K562 (cell line): Measurements from ENCODE around the gene F11R. TPM values are rescaled to one million over a fixed set of nuclear protein-coding genes. Genes with fewer than 3 reads are reported as not detected.

Experiments used
- CCAR2 ChIP-seq: fragments of 200-400 bp; formaldehyde crosslinking; IDR thresholded peaks from 2 replicates; pipeline ENCODE4 v1.6.1; 2017; ENCODE audit warnings: mild to moderate bottlenecking, low read depth, low read length
- MBD2 ChIP-seq: sonication (generic); IDR thresholded peaks from 2 replicates; pipeline ENCODE4 v1.6.1; 2016; ENCODE audit warnings: low read depth, borderline replicate concordance
- PHF20 ChIP-seq: fragments of 450-650 bp; IDR thresholded peaks from 2 replicates; pipeline ENCODE4 v1.6.1; 2018; ENCODE audit not compliant: partially characterized antibody
- RHOXF2B ChIP-seq: fragments of 250-450 bp; sonication (Bioruptor Pico); conservative IDR thresholded peaks from 2 replicates; pipeline ENCODE4 v1.5.1; 2021
- TBL1XR1 ChIP-seq, 2 experiments: IDR thresholded peaks; 2 replicates each; pipeline ENCODE4 v1.6.1; 2012; ENCODE audit warnings: improper control_type of control experiment in 2 of 2, low read length in 2 of 2, mild to moderate bottlenecking in 1 of 2
- ZBTB7A ChIP-seq: IDR thresholded peaks from 2 replicates; pipeline ENCODE4 v1.6.1; 2011; ENCODE audit warnings: low read depth, mild to moderate bottlenecking, low read length, moderate library complexity, borderline replicate concordance; ENCODE audit not compliant: control insufficient read depth
- ZKSCAN8 ChIP-seq: fragments of 200-800 bp; sonication (Bioruptor generic); IDR thresholded peaks from 2 replicates; pipeline ENCODE4 v1.6.1; 2016; ENCODE audit warnings: missing genetic modification characterization, missing compliant biosample characterization
- polyA plus RNA-seq, 8 experiments: library from polyadenylated mRNA; depleted of rRNA in 4 of 8; stranded (reverse) in 5 of 8; unstranded in 3 of 8; fragments of >200 nt; fragmentation: Nextera tagmentation in 2 of 8; fragmentation: Illumina TruSeq in 1 of 8; extraction: Ambion mirVana in 2 of 8; extraction: Trizol in 1 of 8; gene quantifications; 2 replicates each; pipeline versions ENCODE4 v1.2.1 to v1.2.3, GENCODE V29; 2011 to 2014; ENCODE audit warnings: inconsistent platforms in 1 of 8, missing spikeins in 1 of 8
- total RNA-seq, 7 experiments: library from RNA; depleted of rRNA in 6 of 7; stranded (reverse); fragments of >200 nt in 6 of 7; fragmentation: Illumina TruSeq in 2 of 7; extraction: Trizol in 2 of 7; gene quantifications; 2 replicates each; pipeline versions ENCODE4 v1.2.1 to v1.2.3, GENCODE V29; 2011 to 2021; ENCODE audit warnings: low replicate concordance in 1 of 7
- TF ChIP-seq, protein P1 (sequence below): sonication (generic); formaldehyde crosslinking; IDR thresholded peaks from 2 replicates; pipeline ENCODE4 v1.8.0; 2023; ENCODE audit warnings: mild to moderate bottlenecking, missing genetic modification reagents
- TF ChIP-seq, protein P2 (sequence below): fragments of 150-350 bp; IDR thresholded peaks from 2 replicates; pipeline ENCODE4 v1.6.1; 2014; ENCODE audit warnings: low read depth, mild to moderate bottlenecking, low read length, borderline replicate concordance
- TF ChIP-seq, protein P3 (sequence below): fragments of 450-650 bp; formaldehyde crosslinking; IDR thresholded peaks from 2 replicates; pipeline ENCODE4 v1.4.0; 2022; ENCODE audit warnings: mild to moderate bottlenecking, moderate library complexity
- TF ChIP-seq, protein P4 (sequence below): fragments of 250-450 bp; sonication (Bioruptor Pico); IDR thresholded peaks from 2 replicates; pipeline ENCODE4 v1.9.0; 2021; ENCODE audit warnings: mild to moderate bottlenecking
- TF ChIP-seq, protein P5 (sequence below): fragments of 450-650 bp; formaldehyde crosslinking; IDR thresholded peaks from 2 replicates; pipeline ENCODE4 v1.4.0; 2020; ENCODE audit warnings: mild to moderate bottlenecking, moderate library complexity

The F11R gene
- total and polyA plus RNA-seq, 9 of the 15 experiments (the other 6 are each of a cell fraction or from before 2014, with no cell fraction given), result 27.4 to 187 (median 52.5) TPM

DNA sequence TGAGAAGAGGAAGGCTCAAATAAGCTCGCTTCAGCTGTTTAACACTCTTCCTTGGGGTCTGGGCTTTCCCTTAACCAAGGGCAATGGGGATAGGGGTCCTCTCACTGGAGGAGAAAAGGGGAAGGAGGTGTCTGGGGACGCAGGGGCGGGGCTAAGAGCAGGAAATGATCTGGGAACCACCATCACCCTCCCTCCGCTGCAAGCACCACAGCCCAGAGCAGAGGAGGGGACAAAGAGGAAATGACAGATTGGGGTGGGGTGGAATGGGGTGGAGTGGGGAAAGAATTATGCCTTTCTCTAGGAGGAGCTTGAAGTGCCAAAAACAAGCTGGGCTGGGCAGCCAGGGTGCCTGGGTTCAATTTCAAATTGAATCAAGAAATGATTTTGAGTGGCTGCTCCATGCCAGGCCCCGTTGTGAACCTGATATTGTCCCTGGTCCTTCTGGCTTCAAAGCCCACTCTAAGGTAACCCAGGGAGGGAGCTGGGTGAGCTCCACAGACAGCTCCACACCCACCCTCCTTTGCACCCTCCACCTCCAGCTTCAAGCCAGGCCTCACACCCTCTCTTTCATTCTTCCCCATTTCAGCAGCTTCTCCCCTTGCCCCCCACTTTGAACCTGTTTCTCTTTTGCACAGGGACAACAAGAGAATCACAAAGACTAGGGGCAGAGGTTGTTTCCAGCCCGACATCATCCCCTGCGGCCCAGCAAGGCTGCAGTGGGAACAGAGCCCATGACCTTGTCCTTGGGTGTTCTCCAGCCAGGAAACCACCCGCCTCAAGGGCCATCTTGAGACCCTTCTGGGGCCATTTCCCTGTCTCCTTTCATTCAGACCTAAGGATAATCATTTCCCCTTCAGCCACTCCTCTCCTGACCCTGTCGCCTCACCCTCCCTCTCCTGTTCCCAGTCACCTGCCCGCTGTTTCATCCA is 47.6 kb upstream of the F11R start (continued):
- TF ChIP-seq, protein P1, sequence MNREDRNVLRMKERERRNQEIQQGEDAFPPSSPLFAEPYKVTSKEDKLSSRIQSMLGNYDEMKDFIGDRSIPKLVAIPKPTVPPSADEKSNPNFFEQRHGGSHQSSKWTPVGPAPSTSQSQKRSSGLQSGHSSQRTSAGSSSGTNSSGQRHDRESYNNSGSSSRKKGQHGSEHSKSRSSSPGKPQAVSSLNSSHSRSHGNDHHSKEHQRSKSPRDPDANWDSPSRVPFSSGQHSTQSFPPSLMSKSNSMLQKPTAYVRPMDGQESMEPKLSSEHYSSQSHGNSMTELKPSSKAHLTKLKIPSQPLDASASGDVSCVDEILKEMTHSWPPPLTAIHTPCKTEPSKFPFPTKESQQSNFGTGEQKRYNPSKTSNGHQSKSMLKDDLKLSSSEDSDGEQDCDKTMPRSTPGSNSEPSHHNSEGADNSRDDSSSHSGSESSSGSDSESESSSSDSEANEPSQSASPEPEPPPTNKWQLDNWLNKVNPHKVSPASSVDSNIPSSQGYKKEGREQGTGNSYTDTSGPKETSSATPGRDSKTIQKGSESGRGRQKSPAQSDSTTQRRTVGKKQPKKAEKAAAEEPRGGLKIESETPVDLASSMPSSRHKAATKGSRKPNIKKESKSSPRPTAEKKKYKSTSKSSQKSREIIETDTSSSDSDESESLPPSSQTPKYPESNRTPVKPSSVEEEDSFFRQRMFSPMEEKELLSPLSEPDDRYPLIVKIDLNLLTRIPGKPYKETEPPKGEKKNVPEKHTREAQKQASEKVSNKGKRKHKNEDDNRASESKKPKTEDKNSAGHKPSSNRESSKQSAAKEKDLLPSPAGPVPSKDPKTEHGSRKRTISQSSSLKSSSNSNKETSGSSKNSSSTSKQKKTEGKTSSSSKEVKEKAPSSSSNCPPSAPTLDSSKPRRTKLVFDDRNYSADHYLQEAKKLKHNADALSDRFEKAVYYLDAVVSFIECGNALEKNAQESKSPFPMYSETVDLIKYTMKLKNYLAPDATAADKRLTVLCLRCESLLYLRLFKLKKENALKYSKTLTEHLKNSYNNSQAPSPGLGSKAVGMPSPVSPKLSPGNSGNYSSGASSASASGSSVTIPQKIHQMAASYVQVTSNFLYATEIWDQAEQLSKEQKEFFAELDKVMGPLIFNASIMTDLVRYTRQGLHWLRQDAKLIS (CRISPR knock-in tag), result no peak
- TF ChIP-seq RHOXF2B (CRISPR knock-in tag) (no peak), ZKSCAN8 (no peak), TBL1XR1 (IDR thresholded peaks at IDR 0.05; ENCODE audit: low read length in 2 of 2) (no peak), CCAR2 (no peak), PHF20 (no peak), MBD2 (no peak), ZBTB7A (peak; percentile 22; the same call in 1 of the 2 replicates)
- TF ChIP-seq, protein P2, sequence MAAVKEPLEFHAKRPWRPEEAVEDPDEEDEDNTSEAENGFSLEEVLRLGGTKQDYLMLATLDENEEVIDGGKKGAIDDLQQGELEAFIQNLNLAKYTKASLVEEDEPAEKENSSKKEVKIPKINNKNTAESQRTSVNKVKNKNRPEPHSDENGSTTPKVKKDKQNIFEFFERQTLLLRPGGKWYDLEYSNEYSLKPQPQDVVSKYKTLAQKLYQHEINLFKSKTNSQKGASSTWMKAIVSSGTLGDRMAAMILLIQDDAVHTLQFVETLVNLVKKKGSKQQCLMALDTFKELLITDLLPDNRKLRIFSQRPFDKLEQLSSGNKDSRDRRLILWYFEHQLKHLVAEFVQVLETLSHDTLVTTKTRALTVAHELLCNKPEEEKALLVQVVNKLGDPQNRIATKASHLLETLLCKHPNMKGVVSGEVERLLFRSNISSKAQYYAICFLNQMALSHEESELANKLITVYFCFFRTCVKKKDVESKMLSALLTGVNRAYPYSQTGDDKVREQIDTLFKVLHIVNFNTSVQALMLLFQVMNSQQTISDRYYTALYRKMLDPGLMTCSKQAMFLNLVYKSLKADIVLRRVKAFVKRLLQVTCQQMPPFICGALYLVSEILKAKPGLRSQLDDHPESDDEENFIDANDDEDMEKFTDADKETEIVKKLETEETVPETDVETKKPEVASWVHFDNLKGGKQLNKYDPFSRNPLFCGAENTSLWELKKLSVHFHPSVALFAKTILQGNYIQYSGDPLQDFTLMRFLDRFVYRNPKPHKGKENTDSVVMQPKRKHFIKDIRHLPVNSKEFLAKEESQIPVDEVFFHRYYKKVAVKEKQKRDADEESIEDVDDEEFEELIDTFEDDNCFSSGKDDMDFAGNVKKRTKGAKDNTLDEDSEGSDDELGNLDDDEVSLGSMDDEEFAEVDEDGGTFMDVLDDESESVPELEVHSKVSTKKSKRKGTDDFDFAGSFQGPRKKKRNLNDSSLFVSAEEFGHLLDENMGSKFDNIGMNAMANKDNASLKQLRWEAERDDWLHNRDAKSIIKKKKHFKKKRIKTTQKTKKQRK, result no peak
- TF ChIP-seq, protein P3, sequence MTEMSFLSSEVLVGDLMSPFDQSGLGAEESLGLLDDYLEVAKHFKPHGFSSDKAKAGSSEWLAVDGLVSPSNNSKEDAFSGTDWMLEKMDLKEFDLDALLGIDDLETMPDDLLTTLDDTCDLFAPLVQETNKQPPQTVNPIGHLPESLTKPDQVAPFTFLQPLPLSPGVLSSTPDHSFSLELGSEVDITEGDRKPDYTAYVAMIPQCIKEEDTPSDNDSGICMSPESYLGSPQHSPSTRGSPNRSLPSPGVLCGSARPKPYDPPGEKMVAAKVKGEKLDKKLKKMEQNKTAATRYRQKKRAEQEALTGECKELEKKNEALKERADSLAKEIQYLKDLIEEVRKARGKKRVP (CRISPR knock-in tag), result no peak
- TF ChIP-seq, protein P4, sequence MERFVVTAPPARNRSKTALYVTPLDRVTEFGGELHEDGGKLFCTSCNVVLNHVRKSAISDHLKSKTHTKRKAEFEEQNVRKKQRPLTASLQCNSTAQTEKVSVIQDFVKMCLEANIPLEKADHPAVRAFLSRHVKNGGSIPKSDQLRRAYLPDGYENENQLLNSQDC (CRISPR knock-in tag), result no peak
- TF ChIP-seq, protein P5, sequence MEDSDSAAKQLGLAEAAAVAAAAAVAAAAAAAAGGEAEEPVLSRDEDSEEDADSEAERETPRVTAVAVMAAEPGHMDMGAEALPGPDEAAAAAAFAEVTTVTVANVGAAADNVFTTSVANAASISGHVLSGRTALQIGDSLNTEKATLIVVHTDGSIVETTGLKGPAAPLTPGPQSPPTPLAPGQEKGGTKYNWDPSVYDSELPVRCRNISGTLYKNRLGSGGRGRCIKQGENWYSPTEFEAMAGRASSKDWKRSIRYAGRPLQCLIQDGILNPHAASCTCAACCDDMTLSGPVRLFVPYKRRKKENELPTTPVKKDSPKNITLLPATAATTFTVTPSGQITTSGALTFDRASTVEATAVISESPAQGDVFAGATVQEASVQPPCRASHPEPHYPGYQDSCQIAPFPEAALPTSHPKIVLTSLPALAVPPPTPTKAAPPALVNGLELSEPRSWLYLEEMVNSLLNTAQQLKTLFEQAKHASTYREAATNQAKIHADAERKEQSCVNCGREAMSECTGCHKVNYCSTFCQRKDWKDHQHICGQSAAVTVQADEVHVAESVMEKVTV (CRISPR knock-in tag), result no peak
